IPS-15b (cell line): ENCODE results near the gene SFSWAP.
"Not testable (repeated sequence)": the region's sequence is repeated elsewhere in the genome, so short reads cannot be mapped to it uniquely, and the experiment has no call there.

Experiments
- H3K27me3 ChIP-seq: one replicate; pipeline ENCODE4 v1.6.1; 2013; ENCODE audit warnings: low read length; ENCODE audit not compliant: control insufficient read depth, insufficient read depth
- H3K36me3 ChIP-seq: one replicate; pipeline ENCODE4 v1.6.1; 2013; ENCODE audit warnings: low read length; ENCODE audit not compliant: control insufficient read depth, insufficient read depth
- H3K4me1 ChIP-seq: one replicate; pipeline ENCODE4 v1.6.1; 2013; ENCODE audit warnings: mild to moderate bottlenecking, low read length; ENCODE audit not compliant: control insufficient read depth, insufficient read depth
- H3K4me3 ChIP-seq: one replicate; pipeline ENCODE4 v1.5.1; 2013; ENCODE audit warnings: low read depth, low read length
- H3K9ac ChIP-seq: one replicate; pipeline ENCODE4 v1.6.1; 2013; ENCODE audit warnings: low read depth, mild to moderate bottlenecking, low read length
- H3K9me3 ChIP-seq: one replicate; pipeline ENCODE4 v1.6.1; 2013; ENCODE audit warnings: mild to moderate bottlenecking, low read length; ENCODE audit not compliant: control insufficient read depth, insufficient read depth

Gene SFSWAP

DNA sequence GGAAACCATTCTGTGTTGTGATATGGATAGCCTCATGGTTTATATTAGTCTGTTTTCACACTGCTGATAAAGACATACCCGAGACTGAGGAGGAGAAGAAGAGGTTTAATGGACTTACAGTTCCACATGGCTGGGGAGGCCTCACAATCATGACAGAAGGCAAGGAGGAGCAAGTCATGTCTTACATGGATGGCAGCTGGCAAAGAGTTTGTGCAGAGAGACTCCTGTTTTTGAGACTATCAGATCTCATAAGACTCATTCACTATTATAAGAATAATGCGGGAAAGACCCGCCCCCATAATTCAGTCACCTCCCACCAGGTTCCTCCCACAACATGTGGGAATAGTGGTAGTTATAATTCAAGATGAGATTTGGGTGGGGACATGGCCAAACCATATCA lies 31.9 kb downstream of the SFSWAP start:
- peaks cover 27% of the 10 kb centered on the region for H3K36me3 ChIP-seq
- H3K4me1 ChIP-seq, H3K27me3 ChIP-seq, H3K9me3 ChIP-seq, H3K9ac ChIP-seq, H3K4me3 ChIP-seq: not testable (repeated sequence)

DNA sequence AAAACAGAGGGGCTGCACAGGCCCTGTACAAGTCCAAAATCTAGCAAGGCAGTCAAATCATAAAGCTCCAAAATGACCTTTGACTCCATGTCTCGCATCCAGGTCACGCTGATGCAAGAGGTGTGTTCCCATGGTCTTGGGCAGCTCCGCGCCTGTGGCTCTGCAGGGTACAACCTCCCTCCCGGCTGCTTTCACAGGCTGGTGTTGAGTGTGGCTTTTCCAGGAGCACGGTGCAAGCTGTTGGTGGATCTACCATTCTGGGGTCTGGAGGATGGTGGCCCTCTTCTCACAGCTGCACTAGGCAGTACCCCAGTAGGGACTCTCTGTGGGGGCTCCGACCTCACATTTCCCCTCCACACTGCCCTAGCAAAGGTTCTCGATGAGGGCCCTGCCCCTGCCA lies 32.5 kb downstream of the SFSWAP start:
- not testable (repeated sequence) for H3K9me3 ChIP-seq
- H3K36me3 ChIP-seq: peaks cover 27% of the 10 kb centered on the region

DNA sequence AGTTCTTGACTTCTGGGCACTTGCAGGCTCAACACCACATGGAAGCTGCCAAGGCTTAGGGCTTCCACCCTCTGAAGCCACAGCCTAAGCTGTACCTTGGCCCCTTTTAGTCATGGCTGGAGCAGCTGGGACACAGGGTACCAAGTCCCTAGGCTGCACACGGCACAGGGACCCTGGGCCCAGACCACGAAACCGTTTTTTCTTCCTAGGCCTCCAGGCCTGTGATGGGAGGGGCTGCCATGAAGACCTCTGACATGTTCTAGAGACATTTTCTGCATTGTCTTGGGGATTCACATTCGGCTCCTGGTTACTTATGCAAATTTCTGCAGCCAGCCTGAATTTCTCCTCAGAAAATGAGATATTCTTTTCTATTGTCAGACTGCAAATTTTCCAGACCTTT lies 33.0 kb downstream of the SFSWAP start:
- peaks cover 27% of the 10 kb centered on the region for H3K36me3 ChIP-seq
- H3K4me3 ChIP-seq, H3K9ac ChIP-seq, H3K27me3 ChIP-seq, H3K4me1 ChIP-seq, H3K9me3 ChIP-seq: not testable (repeated sequence)

More for the DNA sequence above, 32.5 kb downstream of the SFSWAP start:
- H3K4me3 ChIP-seq, H3K9ac ChIP-seq, H3K27me3 ChIP-seq, H3K4me1 ChIP-seq: not testable (repeated sequence)

DNA sequence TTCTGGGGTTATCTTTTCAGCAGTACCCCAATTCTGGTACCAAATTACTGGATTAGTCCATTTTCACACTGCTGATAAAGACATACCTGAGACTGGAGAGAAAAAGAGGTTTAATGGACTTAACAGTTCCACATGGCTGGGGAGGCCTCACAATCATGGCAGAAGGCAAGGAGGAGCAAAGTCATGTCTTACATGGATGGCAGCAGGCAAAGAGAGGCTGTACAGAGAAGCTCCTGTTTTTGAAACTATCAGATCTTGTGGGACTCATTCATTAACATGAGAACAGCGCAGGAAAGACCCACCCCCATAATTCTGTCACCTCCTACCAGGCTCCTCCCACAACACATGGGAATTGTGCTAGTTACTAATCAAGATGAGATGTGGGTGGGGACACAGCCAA lies 33.8 kb downstream of the SFSWAP start:
- H3K9me3 ChIP-seq, H3K4me1 ChIP-seq, H3K9ac ChIP-seq, H3K27me3 ChIP-seq, H3K4me3 ChIP-seq: not testable (repeated sequence)
- H3K36me3 ChIP-seq: peaks cover 27% of the 10 kb centered on the region

DNA sequence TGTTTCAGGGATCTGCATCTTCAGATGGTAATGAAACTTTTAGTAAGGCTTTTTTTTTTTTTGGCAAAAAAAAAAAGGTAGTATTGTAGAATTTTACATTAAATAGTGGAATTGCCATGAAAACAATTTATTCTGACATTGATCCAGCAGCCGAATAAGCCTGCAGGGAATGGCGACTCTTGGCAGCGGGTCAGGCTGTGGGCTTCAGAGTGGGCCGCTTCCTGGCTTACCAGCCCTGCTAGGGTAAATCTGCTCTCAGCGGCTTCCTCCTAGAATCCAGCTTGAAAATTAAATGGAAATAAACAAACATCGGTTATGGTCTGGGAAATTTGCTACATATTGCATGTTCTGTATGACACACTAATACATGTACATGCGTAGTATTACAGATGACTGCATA lies 34.8 kb downstream of the SFSWAP start:
- Histone ChIP-seq H3K27me3 (no peaks in the 10 kb centered on the region), H3K36me3 (peaks cover 25% of the 10 kb centered on the region), H3K4me3 (no peak overlapping the region), H3K9me3 (peaks cover 9% of the 10 kb centered on the region), H3K9ac (no peak overlapping the region), H3K4me1 (no peaks in the 10 kb centered on the region)

DNA sequence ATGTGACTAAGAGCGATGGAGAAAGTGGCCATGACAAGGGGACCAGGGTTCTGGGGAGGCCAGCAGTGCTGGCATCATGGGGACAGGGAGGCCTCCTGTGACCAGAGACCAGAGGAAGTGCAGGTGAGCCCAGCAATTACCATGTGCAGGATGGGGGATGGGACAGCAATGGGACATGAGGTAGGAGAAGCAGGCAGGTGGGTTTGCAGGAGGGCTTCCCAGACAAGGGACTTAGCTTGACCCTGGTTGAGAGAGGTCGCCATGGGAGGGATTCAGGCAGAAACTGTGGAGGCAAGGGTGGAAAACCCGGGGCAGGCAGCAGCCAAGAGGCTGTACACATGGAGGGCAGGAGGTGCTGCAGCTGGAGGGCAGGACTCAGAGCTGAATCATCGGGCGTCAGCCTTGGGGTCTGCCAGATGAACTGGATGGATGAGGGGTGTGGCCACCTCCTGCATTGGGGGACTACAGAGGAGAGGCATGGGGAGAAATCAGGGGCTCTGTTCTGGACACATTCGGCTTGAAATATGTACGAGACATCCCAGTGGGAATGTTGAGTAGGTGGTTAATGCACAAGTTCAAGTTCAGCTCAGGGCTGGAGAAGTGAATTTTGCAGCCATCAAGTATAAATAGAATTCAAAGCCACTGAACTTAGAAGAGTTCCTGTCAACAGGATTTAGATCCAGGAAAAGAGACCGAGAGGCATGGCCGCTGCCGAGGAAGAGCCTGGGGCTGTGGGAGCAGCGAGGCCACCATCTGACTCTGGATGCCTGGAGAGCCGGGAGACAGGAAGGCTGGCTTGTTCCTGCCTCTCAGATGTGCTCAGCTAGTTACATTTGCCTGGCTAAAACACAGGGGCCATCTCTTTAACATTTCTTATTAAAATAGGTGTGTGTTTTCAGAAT lies 36.6 kb downstream of the SFSWAP start:
- Histone ChIP-seq H3K9me3 (peaks cover 9% of the 10 kb centered on the region), H3K4me1 (peaks cover under 1% of the 10 kb centered on the region), H3K4me3 (no peak overlapping the region), H3K27me3 (no peaks in the 10 kb centered on the region), H3K9ac (no peak overlapping the region), H3K36me3 (peaks cover 14% of the 10 kb centered on the region)

DNA sequence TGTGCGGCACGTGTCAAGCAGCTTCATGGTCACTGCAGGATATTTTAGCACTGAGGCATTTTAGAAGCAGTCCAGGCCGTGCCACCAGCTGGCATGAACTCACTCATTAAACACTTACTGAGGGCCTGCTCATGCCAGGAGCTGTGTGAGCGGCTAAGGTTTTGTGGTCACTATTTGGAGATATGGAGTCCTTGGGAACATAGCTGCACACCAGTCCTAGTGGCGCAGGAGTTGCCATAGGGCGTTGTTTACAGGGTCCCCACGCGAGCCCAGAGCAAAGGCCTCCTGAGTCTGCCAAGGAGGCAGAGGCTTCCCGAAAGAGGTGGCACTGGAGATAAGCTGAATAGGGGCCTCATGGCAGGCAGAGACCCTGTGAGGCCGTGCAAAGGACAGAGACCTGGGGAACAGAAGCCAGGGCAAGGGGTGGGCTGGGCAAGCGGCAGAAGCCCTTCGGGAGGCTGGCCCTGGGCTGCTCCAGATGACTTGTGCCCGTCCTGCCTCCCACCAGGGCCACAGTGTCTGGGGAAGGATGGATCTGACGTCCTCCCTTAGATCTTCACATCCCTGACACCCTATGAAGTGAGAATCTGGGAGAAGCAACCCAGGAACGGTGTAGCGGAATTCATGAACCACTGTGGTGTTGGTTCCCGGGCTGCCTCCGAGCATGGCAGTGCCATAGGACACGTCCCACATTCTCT lies 38.9 kb downstream of the SFSWAP start:
- Histone ChIP-seq H3K4me3 (no peak overlapping the region), H3K27me3 (no peaks in the 10 kb centered on the region), H3K36me3 (peaks cover 8% of the 10 kb centered on the region), H3K9ac (no peak overlapping the region), H3K4me1 (peaks cover 3% of the 10 kb centered on the region), H3K9me3 (no peaks in the 10 kb centered on the region)

DNA sequence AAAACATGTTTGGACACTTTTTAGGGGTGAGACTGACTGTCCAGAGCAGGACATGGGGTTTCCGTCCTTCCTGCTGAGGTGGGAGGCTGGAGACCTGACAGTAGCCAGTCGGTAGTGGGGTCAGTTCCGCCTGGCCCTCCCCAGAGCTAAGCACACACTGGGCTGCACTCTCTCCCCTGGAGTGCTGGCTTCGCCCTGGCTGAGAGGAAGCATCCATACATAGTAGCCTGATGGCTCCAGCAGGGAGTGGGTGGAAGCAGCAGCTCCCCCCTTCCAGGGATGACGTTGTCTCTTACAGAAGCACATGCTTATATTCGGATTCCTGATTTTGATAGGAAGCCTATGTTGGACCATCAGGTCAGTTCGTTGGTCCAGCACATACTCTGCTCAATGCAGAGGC lies 40.4 kb downstream of the SFSWAP start:
- H3K4me3 ChIP-seq: no peak overlapping the region
- H3K27me3 ChIP-seq: no peaks in the 10 kb centered on the region
- no peak overlapping the region for H3K9ac ChIP-seq
- H3K4me1 ChIP-seq: peaks cover 3% of the 10 kb centered on the region
- H3K36me3 ChIP-seq: peaks cover 17% of the 10 kb centered on the region
- no peaks in the 10 kb centered on the region for H3K9me3 ChIP-seq

DNA sequence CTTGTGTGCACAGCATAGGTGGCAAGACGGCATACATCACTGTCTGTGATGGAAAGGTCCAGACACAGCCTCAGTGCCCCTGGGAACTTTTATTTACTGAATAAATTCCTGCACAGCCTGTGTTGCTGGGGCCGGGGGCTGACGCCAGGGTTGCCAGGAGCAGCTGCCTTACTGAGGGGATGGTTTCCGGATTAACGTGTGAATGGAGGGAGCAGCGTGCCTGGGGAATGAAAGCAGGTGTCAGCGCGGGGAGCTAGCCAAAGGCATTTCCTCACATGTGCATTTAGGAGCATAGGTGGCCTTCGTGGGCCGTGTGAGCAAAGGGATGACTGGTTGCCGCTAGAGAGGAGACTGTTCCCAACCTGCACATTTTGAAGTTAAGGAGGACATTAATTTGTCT lies 41.6 kb downstream of the SFSWAP start:
- H3K9ac ChIP-seq: no peak overlapping the region
- no peaks in the 10 kb centered on the region for H3K9me3 ChIP-seq
- no peak overlapping the region for H3K4me3 ChIP-seq
- no peaks in the 10 kb centered on the region for H3K27me3 ChIP-seq
- H3K4me1 ChIP-seq: peaks cover 3% of the 10 kb centered on the region
- peaks cover 28% of the 10 kb centered on the region for H3K36me3 ChIP-seq

DNA sequence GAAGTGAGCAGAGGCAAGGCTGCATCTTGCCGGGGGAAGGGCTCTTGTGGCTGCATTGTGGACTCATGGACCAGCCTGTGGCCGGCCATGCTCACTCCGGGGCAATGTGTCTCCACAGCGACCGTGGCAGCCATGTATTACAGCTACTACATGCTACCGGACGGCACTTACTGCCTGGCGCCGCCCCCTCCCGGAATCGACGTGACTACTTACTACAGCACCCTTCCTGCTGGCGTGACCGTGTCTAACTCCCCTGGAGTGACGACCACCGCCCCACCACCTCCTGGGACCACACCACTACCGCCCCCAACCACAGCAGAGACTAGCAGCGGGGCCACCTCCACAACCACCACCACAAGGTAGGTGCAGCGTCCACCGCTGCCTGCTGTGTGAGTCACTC lies 42.1 kb downstream of the SFSWAP start:
- peaks cover 3% of the 10 kb centered on the region for H3K4me1 ChIP-seq
- H3K27me3 ChIP-seq: no peaks in the 10 kb centered on the region
- no peak overlapping the region for H3K9ac ChIP-seq
- peaks cover 34% of the 10 kb centered on the region for H3K36me3 ChIP-seq
- H3K4me3 ChIP-seq: no peak overlapping the region
- no peaks in the 10 kb centered on the region for H3K9me3 ChIP-seq

DNA sequence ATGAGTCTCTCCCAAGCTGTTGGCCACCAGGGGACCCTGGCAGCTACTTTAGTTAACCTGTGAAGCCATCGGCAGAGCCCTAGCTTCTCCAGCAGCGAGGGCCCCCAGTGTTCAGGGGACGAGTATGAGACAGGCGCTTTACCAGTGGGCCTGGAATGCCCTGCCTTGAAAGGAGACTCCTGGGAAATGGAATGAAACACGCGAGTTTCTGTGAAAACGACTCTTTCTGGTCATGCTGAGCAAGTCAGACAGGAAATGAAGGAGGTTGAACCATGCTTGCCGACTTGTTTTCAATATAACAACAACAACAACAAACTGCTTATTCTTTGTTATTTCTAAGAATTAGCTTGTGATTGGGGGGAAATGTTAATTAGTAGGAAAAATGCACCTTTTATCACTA lies 42.9 kb downstream of the SFSWAP start:
- no peak overlapping the region for H3K4me3 ChIP-seq
- H3K27me3 ChIP-seq: no peaks in the 10 kb centered on the region
- H3K9me3 ChIP-seq: no peaks in the 10 kb centered on the region
- H3K9ac ChIP-seq: no peak overlapping the region
- H3K36me3 ChIP-seq: peaks cover 41% of the 10 kb centered on the region
- peaks cover 3% of the 10 kb centered on the region for H3K4me1 ChIP-seq

DNA sequence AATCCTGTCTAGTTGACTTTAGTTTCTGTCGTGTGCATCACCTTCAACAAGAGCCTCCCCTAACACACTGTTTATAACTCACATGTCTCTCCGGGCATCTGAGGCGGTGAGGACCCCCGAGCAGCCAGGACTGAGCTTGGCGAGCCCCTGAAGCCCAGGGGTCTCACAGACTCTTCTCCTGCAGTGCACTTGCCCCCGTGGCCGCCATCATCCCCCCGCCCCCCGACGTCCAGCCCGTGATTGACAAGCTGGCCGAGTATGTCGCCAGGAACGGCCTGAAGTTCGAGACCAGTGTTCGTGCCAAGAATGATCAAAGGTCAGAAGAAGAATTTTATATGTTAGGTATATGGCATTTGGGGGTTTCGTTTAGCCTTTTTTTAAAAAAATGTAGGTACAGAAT lies 43.3 kb downstream of the SFSWAP start:
- peaks cover 3% of the 10 kb centered on the region for H3K4me1 ChIP-seq
- H3K36me3 ChIP-seq: peaks cover 43% of the 10 kb centered on the region

More for the DNA sequence above, 43.3 kb downstream of the SFSWAP start:
- Histone ChIP-seq H3K9me3 (no peaks in the 10 kb centered on the region), H3K4me3 (no peak overlapping the region), H3K27me3 (no peaks in the 10 kb centered on the region), H3K9ac (no peak overlapping the region)
